KMS-11 (cell line): Measurements from ENCODE around the gene DRC7.

Experiments used
- H2AFZ ChIP-seq: fragments of 200-600 bp; sonication (generic); 2 replicates; pipeline ENCODE4 v1.6.1; 2016; ENCODE audit warnings: antibody characterized with exemption, mixed run types, low read depth
- H3K27ac ChIP-seq: fragments of 200-600 bp; sonication (generic); 2 replicates; pipeline ENCODE4 v1.6.1; 2016; ENCODE audit warnings: mild to moderate bottlenecking, mixed run types
- H3K27me3 ChIP-seq: fragments of 200-600 bp; sonication (generic); 2 replicates; pipeline ENCODE4 v1.6.1; 2017; ENCODE audit warnings: mild to moderate bottlenecking, low read depth, mixed run types, moderate library complexity; ENCODE audit not compliant: insufficient read depth
- H3K36me3 ChIP-seq: fragments of 200-600 bp; sonication (generic); 2 replicates; pipeline ENCODE4 v1.6.1; 2017; ENCODE audit warnings: mild to moderate bottlenecking, mixed run types; ENCODE audit not compliant: insufficient read depth
- H3K4me1 ChIP-seq: fragments of 200-600 bp; sonication (generic); 2 replicates; pipeline ENCODE4 v1.6.1; 2016; ENCODE audit warnings: mild to moderate bottlenecking, low read depth, mixed run types; ENCODE audit not compliant: poor library complexity, severe bottlenecking
- H3K4me2 ChIP-seq: fragments of 200-600 bp; sonication (generic); 2 replicates; pipeline ENCODE4 v1.7.0; 2016; ENCODE audit warnings: mild to moderate bottlenecking, mixed run types
- H3K4me3 ChIP-seq: fragments of 200-600 bp; sonication (generic); IDR thresholded peaks from 2 replicates; pipeline ENCODE4 v1.6.1; 2017; ENCODE audit warnings: low read depth, low read length, mixed read lengths; ENCODE audit not compliant: insufficient read depth
- H3K79me2 ChIP-seq: fragments of 200-600 bp; sonication (generic); 2 replicates; pipeline ENCODE4 v1.6.1; 2016; ENCODE audit warnings: low read depth, mixed run types; ENCODE audit not compliant: insufficient read depth
- H3K9ac ChIP-seq: fragments of 200-600 bp; sonication (generic); 2 replicates; pipeline ENCODE4 v1.6.1; 2016; ENCODE audit warnings: mild to moderate bottlenecking, mixed run types
- H4K20me1 ChIP-seq: fragments of 200-600 bp; sonication (generic); 2 replicates; pipeline ENCODE4 v1.6.1; 2016; ENCODE audit warnings: mild to moderate bottlenecking, mixed run types; ENCODE audit not compliant: insufficient read depth
- TF ChIP-seq, protein P1 (sequence below): fragments of 200-600 bp; sonication (generic); conservative IDR thresholded peaks from 2 replicates; pipeline ENCODE4 v1.6.1; 2017; ENCODE audit warnings: low read depth, mild to moderate bottlenecking, antibody characterized with exemption, low read length, moderate library complexity, mixed read lengths

DRC7 gene, protein sequence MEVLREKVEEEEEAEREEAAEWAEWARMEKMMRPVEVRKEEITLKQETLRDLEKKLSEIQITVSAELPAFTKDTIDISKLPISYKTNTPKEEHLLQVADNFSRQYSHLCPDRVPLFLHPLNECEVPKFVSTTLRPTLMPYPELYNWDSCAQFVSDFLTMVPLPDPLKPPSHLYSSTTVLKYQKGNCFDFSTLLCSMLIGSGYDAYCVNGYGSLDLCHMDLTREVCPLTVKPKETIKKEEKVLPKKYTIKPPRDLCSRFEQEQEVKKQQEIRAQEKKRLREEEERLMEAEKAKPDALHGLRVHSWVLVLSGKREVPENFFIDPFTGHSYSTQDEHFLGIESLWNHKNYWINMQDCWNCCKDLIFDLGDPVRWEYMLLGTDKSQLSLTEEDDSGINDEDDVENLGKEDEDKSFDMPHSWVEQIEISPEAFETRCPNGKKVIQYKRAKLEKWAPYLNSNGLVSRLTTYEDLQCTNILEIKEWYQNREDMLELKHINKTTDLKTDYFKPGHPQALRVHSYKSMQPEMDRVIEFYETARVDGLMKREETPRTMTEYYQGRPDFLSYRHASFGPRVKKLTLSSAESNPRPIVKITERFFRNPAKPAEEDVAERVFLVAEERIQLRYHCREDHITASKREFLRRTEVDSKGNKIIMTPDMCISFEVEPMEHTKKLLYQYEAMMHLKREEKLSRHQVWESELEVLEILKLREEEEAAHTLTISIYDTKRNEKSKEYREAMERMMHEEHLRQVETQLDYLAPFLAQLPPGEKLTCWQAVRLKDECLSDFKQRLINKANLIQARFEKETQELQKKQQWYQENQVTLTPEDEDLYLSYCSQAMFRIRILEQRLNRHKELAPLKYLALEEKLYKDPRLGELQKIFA

DNA sequence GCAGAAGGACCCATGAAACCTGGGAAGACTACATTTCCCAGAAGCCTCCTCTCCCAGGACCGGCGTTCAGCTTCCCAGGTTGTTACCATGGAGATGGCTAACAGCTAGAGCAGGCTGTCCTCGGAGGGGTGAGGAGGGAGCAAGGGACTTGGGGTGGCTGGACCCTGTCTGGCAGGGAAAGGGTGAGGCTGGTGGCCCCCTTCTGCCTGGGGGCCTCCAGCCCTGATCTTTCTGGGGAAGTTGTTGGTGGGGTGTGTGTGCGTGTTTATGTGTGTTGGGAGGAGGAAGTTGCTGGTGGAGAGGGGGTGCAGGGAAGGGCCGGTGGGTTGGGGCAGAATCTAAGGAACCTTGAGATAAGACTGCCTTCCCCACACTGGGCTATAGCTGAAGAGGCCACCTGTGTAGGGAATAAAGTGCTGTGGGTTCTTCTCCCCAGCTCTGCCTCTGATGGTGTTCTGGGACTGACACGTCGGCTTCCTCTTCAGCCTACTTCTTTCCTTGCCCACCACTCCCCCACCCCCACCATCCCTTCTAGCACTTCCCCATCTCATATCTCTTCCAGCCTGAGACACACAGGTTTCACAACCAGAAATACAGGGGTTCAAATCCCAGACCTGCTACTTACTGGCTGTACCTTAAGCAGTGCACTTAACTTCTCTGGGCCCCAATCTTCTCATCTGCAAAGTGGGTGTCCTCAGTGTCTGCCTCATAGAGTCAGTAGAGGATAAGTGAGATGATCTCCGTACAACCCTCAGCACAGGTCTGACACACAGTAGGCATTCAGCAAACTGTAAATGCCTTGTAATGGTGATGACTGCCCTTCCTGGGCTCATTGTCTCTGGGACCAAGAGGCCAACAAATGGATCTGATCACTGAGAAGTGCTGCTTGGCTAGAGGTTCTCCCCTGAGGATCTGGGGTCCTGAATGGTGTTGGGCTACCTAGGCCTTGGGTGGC lies at the start of gene DRC7:
Gene DRC7 (plus strand): TSS at position 82 of the 955 bp plus-strand sequence. CDS start 3,144 bp downstream, outside the sequence.
- TF ChIP-seq, protein P1, sequence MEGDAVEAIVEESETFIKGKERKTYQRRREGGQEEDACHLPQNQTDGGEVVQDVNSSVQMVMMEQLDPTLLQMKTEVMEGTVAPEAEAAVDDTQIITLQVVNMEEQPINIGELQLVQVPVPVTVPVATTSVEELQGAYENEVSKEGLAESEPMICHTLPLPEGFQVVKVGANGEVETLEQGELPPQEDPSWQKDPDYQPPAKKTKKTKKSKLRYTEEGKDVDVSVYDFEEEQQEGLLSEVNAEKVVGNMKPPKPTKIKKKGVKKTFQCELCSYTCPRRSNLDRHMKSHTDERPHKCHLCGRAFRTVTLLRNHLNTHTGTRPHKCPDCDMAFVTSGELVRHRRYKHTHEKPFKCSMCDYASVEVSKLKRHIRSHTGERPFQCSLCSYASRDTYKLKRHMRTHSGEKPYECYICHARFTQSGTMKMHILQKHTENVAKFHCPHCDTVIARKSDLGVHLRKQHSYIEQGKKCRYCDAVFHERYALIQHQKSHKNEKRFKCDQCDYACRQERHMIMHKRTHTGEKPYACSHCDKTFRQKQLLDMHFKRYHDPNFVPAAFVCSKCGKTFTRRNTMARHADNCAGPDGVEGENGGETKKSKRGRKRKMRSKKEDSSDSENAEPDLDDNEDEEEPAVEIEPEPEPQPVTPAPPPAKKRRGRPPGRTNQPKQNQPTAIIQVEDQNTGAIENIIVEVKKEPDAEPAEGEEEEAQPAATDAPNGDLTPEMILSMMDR = no peak
- Histone ChIP-seq H3K27ac (no peak within 1 kb of the TSS), H3K4me1 (no peaks in the 10 kb centered on the region), H3K79me2 (no peaks in the 10 kb centered on the region), H3K4me2 (no peak within 1 kb of the TSS), H3K4me3 (no peak within 1 kb of the TSS), H4K20me1 (no peaks in the 10 kb centered on the region), H2AFZ (no peak within 1 kb of the TSS), H3K27me3 (no peaks in the 10 kb centered on the region), H3K36me3 (no peaks in the 10 kb centered on the region), H3K9ac (no peak within 1 kb of the TSS)

DNA sequence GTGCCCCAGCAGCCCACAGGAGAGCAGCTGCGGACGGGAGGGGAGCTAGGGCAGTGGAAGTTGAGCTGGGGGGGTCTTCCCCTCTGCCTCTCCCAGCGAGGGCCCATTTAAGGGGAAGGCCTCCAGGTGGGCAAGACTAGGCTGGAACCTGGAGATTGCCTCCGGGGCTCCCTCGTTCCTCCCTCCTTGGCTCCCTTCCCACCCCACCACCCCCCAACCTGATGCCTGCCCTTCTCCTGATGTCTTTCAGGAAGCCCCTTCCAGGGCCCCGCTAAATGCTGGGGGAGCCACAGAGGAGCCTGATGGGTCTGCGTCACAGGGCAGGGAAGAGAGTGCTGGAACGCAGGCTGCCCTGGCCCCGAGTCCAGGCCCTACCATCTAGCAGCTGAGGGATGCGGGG lies 49.4 kb upstream of the DRC7 start:
- Histone ChIP-seq H3K27ac (no peak overlapping the region), H3K4me1 (peaks cover 13% of the 10 kb centered on the region), H3K27me3 (no peaks in the 10 kb centered on the region), H4K20me1 (no peaks in the 10 kb centered on the region), H3K79me2 (no peaks in the 10 kb centered on the region), H3K36me3 (no peaks in the 10 kb centered on the region), H3K4me2 (no peak overlapping the region), H2AFZ (no peak overlapping the region), H3K4me3 (no peak overlapping the region), H3K9ac (no peak overlapping the region)
- TF ChIP-seq, protein P1 = no peak

DNA sequence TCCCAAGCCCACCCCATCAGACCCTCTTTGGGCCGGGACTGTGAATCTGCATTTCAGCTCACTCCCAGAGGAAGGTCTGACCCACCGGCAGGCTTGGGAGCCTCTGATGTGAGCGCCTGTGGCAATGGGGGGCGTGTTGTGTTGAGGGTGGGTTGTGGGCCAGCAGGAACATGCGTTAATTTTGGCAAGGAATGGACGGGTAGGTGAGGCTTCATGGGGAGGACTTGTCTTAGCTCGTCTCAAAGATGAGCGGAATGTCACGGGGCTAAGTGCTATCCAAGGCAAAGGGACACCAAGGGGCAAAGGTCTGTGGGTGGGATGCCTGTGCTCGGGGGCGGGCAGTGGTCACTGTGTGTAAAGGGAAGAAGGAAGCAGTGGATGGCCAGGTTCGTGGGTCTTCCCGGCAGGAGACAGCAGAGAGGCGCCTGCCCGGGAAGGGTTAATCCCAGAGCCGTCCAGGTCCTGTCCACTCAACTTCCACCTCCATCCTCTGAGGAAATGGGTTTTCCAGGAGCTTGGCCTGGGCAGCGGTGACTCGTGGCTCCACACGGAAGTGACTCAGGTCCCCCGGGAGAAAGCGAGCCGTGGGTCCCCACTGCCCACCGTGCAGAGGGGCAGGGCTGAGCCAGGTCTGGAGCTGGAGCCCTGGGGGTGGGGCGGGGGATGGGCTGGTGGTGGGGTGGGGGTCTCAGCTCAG lies 48.8 kb upstream of the DRC7 start:
- Histone ChIP-seq H2AFZ (no peak overlapping the region), H3K79me2 (no peaks in the 10 kb centered on the region), H3K4me1 (peaks cover 13% of the 10 kb centered on the region), H4K20me1 (no peaks in the 10 kb centered on the region), H3K36me3 (no peaks in the 10 kb centered on the region), H3K27ac (no peak overlapping the region), H3K9ac (no peak overlapping the region), H3K4me2 (no peak overlapping the region), H3K4me3 (no peak overlapping the region), H3K27me3 (no peaks in the 10 kb centered on the region)
- TF ChIP-seq, protein P1 = no peak
